ENCODE data around the gene GSTP1.
A peak's percentile ranks its signal among the peaks of the same experiment; 100 is the strongest.
"Not testable (repeated sequence)": the region's sequence is repeated elsewhere in the genome, so short reads cannot be mapped to it uniquely, and the experiment has no call there.

Gene GSTP1

DNA sequence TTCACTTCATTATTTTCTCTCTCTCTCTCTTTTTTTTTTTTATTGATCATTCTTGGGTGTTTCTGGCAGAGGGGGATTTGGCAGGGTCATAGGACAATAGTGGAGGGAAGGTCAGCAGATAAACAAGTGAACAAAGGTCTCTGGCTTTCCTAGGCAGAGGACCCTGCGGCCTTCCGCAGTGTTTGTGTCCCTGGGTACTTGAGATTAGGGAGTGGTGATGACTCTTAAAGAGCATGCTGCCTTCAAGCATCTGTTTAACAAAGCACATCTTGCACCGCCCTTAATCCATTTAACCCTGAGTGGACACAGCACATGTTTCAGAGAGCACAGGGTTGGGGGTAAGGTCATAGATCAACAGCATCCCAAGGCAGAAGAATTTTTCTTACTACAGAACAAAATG, 13.8 kb downstream of the GSTP1 start:
- not testable (repeated sequence) for DNase-seq (ENCODE audit: low read depth in 2 of 2)

DNA sequence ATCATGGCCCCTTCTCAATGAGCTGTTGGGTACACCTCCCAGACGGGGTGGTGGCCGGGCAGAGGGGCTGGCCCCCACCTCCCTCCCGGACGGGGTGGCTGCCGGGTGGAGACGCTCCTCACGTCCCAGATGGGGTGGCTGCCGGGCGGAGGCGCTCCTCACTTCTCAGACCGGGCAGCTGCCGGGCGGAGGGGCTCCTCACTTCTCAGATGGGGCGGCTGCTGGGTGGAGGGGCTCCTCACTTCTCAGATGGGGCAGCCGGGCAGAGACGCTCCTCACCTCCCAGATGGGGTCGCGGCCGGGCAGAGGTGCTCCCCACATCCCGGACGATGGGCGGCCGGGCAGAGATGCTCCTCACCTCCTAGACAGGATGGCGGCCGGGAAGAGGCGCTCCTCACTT, 14.4 kb downstream of the GSTP1 start:
- not testable (repeated sequence) for DNase-seq (ENCODE audit: low read depth in 2 of 2)

DNA sequence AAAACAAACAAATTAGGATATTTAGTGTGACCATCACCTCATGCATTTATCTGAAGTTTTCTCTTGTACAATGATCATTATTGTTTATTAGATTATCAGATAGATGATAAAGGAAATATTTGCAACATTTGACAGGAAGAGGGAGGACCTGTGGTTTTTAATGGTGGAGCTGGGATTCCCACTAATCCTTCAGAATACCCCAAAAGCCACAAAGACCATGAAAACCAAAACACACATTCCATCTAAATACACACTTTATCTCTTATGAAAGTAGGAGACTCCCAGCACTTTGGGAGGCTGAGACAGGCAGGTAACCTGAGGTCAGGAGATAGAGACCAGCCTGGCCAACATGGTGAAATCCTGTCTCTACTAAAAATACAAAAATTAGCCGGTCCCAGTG, 15.5 kb downstream of the GSTP1 start:
- DNase-seq (ENCODE audit: low read depth in 2 of 2), result no peak

DNA sequence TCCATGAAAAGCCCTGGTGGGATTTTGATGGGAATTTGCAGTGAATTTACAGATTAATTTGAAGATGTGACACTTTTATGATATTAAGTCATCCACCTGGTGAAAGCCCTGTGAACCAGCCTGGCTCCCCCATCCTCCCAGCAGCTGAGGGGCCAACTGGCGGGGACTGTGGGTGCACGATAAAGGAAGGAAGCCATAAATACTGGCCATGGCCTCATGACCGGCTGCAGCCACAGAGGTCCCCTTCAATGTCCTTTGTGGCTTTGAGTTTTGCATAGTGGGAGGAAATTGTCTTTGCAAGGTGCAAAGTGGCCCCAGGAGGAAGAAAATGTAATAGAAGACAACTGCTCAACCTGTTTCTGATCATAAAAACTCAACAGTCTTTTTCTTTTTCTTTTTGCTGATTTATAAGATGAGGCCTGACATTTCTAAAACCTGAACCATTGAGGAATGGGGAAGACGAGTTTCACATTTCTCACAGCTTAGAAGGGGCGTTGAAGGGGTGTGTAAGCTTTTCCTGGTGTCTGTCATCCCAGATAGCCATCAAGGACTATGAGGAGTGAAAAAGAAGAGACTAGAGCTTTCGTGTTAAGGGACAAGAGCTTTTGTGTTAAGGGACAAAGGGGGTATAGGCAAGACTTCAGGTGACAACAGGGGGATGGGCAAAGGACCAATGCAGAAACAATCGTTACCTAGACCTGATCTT, 16.9 kb downstream of the GSTP1 start:
- no peak for DNase-seq (ENCODE audit: low read depth in 2 of 2)

DNA sequence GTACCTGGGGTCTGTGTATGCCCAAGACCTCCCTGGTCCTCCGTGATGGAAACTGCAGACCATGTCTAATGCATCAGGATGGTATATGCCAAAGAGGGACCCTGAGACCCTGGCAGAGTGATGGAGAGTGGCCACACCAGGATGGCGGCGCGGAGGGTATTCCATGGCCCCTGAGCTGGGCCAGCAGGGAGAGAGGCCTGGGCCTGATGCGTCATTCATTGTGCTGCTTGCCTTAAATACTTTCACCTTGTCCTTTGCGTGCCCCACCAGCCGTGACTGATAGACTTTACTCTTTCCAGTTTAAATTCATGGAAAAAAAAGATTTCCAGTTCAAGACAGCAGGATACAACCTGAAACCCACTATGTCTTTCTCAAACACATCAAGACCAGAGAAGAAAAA, 17.5 kb downstream of the GSTP1 start:
- DNase-seq (ENCODE audit: low read depth in 2 of 2), result no peak

DNA sequence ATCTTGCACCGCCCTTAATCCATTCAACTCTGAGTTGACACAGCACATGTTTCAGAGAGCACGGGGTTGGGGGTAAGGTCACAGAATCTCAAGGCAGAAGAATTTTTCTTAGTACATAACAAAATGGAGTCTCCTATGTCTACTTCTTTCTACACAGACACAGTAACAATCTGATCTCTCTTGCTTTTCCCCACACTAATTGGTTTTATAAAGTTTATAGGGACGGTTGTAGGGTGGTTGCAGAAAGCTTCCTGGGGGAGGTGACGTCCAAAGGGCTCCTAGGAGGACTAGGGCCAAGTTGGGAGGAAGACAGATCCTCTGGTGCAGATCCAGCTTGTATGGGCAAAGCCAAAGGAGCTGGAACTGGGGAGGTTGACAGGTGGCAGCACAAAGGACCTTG, 20.5 kb downstream of the GSTP1 start:
- not testable (repeated sequence) for DNase-seq (ENCODE audit: low read depth in 2 of 2)

DNA sequence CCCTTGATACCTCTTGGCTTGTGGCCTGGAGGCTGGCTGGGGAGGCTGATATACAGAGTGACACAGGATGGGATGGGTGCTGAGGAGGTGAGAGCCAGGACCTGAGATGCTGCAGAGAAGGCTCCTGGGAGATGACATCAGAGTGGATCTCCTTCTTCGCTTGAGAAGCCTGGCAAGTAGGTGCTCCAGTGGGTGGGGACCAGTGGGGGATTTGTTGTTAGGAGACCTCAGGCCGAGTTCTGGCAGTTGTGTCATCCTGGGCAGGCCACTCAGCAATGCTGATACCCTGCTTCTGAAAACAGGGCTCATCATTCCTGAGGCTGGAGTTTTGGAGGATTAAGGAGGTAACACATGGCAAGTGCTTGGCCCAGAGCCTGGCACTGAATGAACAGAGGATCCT, 21.2 kb downstream of the GSTP1 start:
- DNase-seq (ENCODE audit: low read depth in 2 of 2), result no peak

DNA sequence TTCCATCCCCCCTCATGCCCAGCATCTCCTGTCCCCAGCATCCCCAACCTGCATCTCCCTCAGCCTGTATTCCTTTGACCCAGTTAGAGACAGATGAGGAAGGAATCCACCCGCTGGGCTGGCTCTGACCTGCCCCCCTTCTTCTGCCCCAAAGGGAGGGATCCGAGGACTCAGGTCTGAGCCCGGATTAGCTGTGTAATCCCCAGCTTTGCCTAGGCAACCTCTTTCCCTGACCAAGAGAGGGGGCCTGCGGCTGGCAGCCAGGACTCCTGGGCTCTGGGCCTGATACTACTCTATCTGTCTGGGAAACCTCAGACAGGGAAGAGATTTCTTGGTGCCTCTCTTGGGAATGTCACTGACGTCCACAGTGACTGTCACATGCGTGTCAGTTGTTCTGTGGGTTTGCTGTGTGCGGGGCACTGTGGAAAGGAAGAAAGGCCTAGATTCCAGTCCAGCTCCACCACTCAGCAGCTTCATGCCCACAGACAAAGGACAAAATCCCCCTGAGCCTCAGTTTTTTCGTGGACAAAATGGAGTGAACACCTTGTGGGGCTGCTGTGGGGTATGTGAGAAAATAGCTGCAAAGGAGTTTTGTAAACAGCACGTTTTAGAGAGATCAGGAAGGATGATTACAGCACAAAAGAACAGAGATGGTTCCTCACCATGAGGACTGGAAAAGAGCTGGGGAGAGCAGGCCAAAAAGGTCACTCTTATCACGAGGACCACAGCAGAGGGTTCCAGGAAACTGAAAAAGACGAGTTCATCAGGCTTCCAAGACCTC, 21.8 kb downstream of the GSTP1 start:
- no peak for DNase-seq (ENCODE audit: low read depth in 2 of 2)

DNA sequence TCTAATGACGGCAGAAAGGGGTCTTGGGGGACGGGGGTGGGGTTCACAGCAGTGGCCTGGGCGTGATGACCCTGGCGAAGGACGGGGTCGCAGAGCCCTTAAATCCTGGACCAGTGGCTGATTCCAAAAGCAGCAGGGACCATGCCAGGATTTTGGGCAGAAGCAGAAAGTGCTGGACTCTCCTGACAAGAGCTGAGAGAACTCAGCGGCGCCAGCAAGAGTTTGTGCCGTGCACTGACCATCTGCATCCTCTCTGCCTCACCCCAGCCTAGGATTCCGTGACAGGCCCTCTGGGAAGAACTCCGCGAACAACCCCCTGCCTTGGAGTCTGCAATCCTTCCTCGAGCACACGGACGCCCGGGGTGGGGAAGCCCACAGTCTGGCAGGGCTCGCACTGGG, 22.5 kb downstream of the GSTP1 start:
- no peak for DNase-seq (ENCODE audit: low read depth in 2 of 2)

DNA sequence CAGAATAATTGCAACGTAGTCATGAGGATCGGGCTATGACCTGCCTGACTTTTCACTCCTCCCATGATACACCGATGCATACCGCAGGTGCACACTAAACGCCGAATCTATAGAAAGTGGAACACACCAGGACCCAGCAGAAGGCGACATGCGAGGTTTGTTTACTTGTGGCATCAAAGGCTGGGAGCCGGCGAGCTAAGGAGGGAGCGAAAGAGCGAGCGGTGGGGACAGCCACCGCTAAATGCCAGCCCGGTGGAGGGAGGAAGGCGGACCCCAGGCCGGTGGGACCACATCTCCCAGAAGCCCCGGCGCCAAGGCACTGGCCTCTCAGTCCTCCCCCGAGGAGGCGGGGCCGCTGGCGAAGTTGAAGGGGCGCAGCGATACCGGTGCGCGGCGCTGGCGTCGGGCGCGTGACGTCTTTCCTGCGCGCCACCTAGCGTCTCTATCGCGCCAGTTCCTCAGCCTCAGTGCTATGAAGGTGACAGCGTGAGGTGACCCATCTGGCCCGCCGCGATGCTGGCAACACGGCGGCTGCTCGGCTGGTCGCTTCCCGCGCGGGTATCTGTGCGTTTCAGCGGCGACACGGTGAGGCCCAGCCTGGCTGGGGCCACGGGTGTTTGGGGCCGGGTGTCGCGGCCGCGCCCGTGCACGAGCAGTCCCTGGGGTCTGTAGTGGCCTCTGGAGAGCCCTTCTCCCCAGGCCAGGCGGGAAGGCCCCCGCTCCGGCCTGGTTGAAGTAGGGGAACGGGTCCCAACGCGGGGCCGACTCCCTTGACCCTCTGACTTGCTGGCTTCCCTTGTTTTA, 23.1 kb downstream of the GSTP1 start, which contains the start of gene NDUFV1:
Gene NDUFV1 (plus strand): TSS at position 445 of the 804 bp plus-strand sequence. CDS start 69 bp downstream, at position 514.
- DNase-seq (ENCODE audit: low read depth in 2 of 2), result peak; percentile 90 to 93

DNA sequence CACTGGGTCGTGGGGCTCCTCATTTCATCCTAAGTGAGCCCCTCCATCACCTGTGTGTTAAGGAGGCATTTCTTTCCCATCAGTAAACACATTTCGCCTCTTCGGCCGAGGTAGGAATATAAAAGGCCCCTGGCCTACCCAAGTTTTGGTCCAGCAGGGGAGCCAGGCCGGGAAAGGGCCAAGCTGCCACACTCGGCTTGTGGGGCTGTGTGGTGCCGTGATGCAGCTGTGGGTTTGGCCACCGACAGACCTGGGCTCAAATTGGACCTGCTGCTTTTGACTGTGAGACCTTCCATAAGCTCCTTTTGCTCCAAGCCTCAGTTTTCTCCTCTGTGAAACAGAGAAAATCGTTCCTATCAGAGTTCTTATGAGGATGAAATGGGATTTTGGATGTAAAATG, 23.9 kb downstream of the GSTP1 start:
- DNase-seq (ENCODE audit: low read depth in 2 of 2), result no peak

DNA sequence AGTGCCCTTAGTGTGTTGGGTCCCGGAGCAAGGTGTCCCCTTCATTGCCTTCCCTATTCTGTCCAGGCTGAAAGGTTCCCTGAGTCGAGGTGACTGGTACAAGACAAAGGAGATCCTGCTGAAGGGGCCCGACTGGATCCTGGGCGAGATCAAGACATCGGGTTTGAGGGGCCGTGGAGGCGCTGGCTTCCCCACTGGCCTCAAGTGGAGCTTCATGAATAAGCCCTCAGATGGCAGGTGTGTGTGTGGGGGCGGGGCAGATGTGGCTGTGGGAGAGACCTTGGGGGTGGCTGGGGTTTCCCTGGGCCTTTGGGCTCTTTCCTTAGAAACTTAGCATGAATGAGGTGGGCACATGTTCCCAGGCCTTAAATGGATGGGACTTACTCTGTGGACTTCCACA, 24.9 kb downstream of the GSTP1 start:
- no peak for DNase-seq (ENCODE audit: low read depth in 2 of 2)

DNA sequence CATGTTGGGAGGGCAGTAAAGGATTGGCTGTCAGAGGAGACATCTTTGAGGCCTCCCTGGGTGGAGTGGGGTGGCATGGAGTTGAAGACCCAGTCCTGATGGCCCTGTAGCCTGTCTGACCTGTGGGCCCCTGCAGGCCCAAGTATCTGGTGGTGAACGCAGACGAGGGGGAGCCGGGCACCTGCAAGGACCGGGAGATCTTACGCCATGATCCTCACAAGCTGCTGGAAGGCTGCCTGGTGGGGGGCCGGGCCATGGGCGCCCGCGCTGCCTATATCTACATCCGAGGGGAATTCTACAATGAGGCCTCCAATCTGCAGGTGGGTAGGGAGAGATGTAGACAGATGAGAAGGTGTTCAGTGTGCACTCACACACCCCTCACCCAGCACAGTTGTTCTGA, 25.7 kb downstream of the GSTP1 start:
- DNase-seq (ENCODE audit: low read depth in 2 of 2), result no peak

DNA sequence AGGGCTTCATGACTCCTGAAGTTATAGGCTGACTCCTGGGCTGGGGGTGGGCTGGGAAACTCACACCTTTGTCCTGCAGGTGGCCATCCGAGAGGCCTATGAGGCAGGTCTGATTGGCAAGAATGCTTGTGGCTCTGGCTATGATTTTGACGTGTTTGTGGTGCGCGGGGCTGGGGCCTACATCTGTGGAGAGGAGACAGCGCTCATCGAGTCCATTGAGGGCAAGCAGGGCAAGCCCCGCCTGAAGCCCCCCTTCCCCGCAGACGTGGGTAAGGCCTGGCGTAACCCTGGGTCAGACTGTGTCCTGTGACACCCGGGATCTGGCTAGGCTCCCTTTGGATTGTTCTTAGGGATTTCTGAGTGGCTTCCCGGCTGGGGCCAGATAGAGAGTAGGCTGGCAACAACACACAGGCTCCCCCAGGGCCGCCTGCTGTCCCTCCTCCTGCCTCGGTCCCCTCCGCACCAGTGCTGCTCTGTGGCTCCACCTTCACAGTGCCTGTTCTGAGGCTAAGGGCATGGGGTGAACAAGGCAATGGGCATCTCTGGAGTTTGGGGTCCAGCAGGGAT, 26.8 kb downstream of the GSTP1 start:
- no peak for DNase-seq (ENCODE audit: low read depth in 2 of 2)

DNA sequence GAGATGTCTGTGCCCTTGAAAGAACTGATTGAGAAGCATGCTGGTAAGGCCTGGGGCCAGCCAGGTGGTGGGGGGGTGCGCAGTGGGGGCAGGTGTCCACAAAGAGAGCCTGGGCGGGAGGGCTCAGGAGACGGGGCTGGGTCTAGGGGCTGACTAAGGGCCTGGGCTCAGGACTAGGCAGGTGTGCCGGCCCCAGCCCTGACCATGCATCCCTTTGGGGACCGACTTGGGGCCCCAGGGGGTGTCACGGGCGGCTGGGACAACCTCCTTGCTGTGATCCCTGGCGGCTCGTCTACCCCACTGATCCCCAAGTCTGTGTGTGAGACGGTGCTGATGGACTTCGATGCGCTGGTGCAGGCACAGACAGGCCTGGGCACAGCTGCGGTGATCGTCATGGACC, 27.6 kb downstream of the GSTP1 start:
- no peak for DNase-seq (ENCODE audit: low read depth in 2 of 2)

DNA sequence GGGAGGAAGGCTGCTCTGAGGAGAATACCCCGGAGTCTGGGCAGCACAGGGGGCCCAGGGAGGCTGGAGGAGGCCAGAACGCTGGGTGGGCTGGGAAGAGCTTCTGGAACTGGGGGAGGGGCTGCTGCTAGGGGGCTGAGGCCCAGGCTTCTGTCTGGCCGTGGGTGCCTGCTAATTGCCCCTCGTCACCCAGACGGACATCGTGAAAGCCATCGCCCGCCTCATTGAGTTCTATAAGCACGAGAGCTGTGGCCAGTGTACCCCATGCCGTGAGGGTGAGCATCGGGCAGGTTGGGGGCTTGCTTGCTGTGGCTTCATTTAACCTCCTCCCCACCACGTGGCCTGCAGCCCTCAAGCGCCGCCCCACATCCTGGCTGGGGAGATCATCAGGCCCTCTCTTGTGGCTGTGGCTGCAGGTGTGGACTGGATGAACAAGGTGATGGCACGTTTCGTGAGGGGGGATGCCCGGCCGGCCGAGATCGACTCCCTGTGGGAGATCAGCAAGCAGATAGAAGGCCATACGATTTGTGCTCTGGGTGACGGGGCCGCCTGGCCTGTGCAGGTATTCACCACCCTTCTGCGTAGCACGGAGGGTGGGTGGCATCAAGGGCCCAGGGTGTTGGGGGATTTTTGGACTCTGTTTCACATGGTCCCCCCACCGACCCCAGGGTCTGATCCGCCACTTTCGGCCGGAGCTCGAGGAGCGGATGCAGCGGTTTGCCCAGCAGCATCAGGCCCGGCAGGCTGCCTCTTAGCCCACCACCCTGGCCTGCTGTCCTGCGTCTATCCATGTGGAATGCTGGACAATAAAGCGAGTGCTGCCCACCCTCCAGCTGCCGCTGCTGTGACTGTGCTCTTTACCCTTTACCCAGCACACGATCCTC, 28.3 kb downstream of the GSTP1 start:
- DNase-seq (ENCODE audit: low read depth in 2 of 2), result no peak

DNA sequence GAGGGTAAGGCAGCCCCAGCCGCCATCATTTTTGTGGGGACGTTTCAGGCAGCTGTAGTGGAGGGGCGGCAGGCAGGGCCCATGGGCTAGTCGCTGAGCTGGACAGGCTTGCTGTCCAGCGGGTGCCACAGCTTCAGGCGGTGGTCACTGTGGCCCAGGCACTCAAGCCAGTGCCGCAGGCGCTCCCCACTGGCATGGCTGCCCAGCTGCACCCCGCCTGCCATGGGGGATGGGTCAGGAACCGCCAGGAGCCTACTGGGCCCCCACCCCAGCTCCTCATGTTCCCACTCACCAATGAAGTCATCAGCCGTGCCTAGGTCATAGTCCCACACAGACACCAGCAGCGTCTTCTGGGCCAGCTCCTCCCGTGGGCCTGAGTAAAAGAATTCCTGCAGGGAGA, 29.1 kb downstream of the GSTP1 start:
- DNase-seq (ENCODE audit: low read depth in 2 of 2), result no peak

DNA sequence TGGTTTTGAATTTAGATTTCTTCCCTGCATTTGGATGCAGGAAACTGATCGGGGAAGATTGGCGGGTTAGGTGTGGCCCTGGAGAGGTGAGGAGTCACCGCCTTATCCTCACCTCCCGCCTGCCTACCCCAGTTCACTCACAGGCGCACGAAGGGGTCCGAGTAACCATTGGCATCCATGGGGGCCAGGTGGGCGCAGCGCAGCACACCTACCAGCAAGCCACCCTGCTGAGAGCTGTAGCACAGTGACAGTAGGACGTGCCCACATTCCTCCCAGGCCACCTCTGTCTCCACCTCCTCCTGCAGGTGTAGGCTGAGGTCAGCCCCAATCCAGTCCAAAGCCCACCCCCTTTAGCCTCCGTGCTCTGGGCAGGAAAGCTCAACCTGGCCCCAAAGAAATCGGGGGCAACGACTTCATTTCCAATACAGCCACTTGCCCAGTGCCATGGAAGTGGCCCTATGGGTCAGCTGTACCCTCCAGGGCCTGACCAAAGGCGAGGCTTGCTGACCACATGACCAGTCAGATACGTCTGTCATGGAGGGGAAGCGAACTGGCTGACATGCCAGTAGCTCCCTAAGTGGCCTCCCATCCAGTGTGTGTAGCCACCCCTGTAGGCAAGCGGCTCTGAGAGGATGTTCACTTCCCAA, 29.8 kb downstream of the GSTP1 start:
- DNase-seq (ENCODE audit: low read depth in 2 of 2), result no peak

DNA sequence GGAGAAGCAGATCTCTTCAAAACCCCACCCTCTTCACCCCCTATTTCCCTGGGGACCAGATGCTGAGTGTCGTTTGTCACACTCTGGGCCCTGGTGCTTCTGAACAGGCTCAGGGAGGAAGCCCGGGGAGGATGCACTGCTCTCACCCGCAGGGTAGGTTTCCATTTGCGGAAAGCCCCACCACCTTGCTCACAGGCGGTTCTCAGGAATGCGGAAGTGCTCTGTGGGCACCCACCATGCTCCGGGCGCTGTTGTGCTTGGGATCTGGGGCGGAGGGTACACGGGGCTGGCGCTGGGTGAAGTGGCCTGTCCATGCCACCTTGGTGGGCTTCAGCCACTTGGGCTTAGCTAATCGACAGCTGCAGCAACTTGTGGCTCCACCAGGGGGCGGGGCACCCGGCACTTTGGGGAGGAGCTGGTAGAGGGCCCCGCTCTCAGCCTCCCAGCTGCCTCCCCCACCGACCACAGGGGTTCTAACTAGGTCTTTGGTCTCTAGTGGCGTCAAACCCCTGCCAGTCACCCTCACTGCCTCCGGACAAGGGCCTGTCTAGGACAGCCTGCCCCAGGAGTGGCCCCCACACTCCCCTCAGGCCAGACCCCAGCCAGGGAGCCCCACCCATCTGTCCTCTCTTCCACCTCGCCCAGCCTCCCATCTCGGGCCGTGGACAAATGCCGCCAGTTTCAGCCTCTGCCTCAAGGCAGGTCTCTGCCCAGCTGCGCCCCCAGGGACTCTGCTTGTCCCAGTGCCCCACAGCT, 30.5 kb downstream of the GSTP1 start:
- DNase-seq (ENCODE audit: low read depth in 2 of 2), result peak; percentile 71 to 76
